ENCODE measurements around the gene DERL3. TPM values are rescaled to one million over a fixed set of nuclear protein-coding genes. Genes with fewer than 3 reads are reported as not detected.
A peak's percentile ranks its signal among the peaks of the same experiment; 100 is the strongest.

DERL3 gene
- total RNA-seq, 1 experiment from 2014 or later, result 9.8 TPM

DNA sequence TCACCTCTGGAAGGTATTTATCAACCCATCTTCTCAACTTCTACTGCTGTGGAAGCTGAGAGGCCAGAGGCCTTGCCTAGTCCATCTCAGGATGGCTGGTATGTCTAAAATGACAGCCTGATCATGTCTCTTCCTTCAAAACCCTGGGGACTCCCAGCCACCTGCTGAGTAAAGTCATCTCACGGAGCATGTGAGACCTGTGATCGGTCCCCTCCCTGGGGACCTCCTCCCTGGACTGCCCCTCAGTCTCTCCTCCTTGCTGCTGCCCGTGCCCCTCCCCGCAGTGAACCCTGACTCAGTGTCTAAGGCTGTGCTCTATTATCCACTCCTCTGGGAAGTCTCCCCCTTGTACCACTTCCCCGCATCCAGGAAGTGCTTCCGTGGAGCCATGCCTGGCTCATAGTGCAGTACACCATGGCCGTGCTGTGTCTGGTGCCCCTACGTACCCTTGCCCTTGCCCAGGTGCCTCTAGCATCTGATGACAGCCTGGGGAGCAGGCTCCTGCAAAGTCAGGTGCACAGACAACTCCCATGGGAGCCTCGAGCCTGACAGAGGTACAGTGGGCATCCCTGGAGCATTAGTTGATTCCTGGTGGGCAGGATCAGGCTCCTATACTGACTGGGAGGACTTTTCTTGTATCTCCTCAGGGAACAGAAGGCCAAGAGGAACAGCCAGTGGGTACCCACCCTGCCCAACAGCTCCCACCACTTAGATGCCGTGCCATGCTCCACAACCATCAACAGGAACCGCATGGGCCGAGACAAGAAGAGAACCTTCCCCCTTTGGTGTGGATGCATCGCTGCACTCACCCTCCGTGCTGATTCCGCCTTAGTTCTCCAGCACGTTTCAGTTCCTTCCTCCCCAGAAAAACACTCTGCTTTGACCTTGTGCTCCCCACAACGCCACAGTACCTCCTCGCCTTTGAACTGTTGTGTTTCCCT, 38.2 kb downstream of the DERL3 start:
- Mint-ChIP-seq H3K27me3 (ENCODE audit: low read depth) (no peaks in the 10 kb centered on the region), H3K4me3 (no peak overlapping the region), H3K27ac (peak overlapping the region in 1 of 3 experiments; percentile 84; a peak in 3 of 7 replicates), H3K36me3 (ENCODE audit: insufficient read depth in 1 of 3, low read depth in 3 of 3) (peaks cover 63 to 92% (median 89%) of the 10 kb centered on the region in 3 experiments), H3K4me1 (peaks cover 0 to 3% of the 10 kb centered on the region in 2 experiments; a peak in 1 of 4 replicates), H3K9me3 (no peaks in the 10 kb centered on the region; a peak in 1 of 5 replicates)
- Histone ChIP-seq H2BK15ac (ENCODE audit: low read depth, low read length) (no peak overlapping the region), H3K23ac (ENCODE audit: insufficient read length, low read depth, low read length) (no peak overlapping the region), H3K27me3 (ENCODE audit: insufficient read depth, low read length) (no peaks in the 10 kb centered on the region), H4K20me1 (ENCODE audit: control insufficient read depth, insufficient read depth, insufficient read length) (no peaks in the 10 kb centered on the region), H2BK5ac (ENCODE audit: insufficient read length, low read length) (peak overlapping the region; percentile 70), H2BK120ac (ENCODE audit: low read depth, low read length, poor library complexity, severe bottlenecking) (no peak overlapping the region), H2BK12ac (ENCODE audit: insufficient read length, low read depth, low read length) (no peak overlapping the region), H3K18ac (ENCODE audit: insufficient read length, low read depth, low read length) (no peak overlapping the region), H3K23me2 (ENCODE audit: insufficient read length, low read depth, low read length, poor library complexity, severe bottlenecking) (no peaks in the 10 kb centered on the region), H4K5ac (ENCODE audit: insufficient read length, low read depth, low read length) (no peak overlapping the region), H3K9me3 (ENCODE audit: control insufficient read depth, low read depth, low read length) (no peaks in the 10 kb centered on the region), H4K91ac (ENCODE audit: insufficient read length, low read depth, low read length) (no peak overlapping the region), H4K8ac (replicated peaks; ENCODE audit: insufficient read length, low read depth, low read length) (peak overlapping the region; percentile 72), H3K27ac (ENCODE audit: insufficient read length, low read depth, low read length) (no peak overlapping the region), H3T11ph (ENCODE audit: low read length) (no peak overlapping the region), H3K4me1 (ENCODE audit: insufficient read depth, low read length) (no peaks in the 10 kb centered on the region), H2BK20ac (ENCODE audit: low read depth, low read length, poor library complexity, severe bottlenecking) (no peak overlapping the region), H3K79me1 (ENCODE audit: insufficient read depth, low read depth, low read length, poor library complexity, severe bottlenecking) (no peaks in the 10 kb centered on the region), H3K9ac (ENCODE audit: extremely low read depth, insufficient read length, low read length) (no peak overlapping the region), H2AFZ (ENCODE audit: low read length) (no peak overlapping the region), H2AK5ac (ENCODE audit: insufficient read length, low read length) (no peak overlapping the region), H3K4ac (ENCODE audit: low read depth, low read length) (no peak overlapping the region), H3K79me2 (ENCODE audit: insufficient read depth, low read length) (no peaks in the 10 kb centered on the region), H3K56ac (ENCODE audit: insufficient read length, low read depth, low read length) (no peak overlapping the region), H3K4me2 (ENCODE audit: insufficient read depth, insufficient read length, low read length) (no peak overlapping the region), H3K14ac (ENCODE audit: insufficient read depth, low read length) (no peak overlapping the region)
- DNase-seq, result no peak
- no peak for TF ChIP-seq CTCF (conservative IDR thresholded peaks at IDR 0.05)
- WGBS (ENCODE audit: extremely low coverage, insufficient read length, low lambda C conversion rate), result no CpG with 5 or more reads among the region's 18 CpGs
